ENCODE results near the gene P3H3. TPM values are rescaled to one million over a fixed set of nuclear protein-coding genes. Genes with fewer than 3 reads are reported as not detected.

The P3H3 gene
- total and polyA plus RNA-seq, 4 donors = 0.42 to 1.9 (median 1.6) TPM

GRCh38 chr12:6824085-6824775 is 4.0 kb upstream of the P3H3 start:
- 89% methylated on average over 37 of the region's 37 CpGs for WGBS
- no peaks in the 10 kb centered on the region for H3K9me3 ChIP-seq (ENCODE audit: control insufficient read depth in 4 of 4, low read length in 3 of 4)
- no peak overlapping the region for H3K4me3 ChIP-seq (ENCODE audit: low read depth in 1 of 3, low read length in 3 of 3)
- H3K4me1 ChIP-seq (ENCODE audit: control insufficient read depth in 4 of 4, insufficient read depth in 4 of 4, low read length in 3 of 4) = peaks cover 7 to 44% (median 29%) of the 10 kb centered on the region in 4 donors
- TF ChIP-seq FOXA2 (IDR thresholded peaks at IDR 0.05) (no peak), ATF3 (IDR thresholded peaks at IDR 0.05) (no peak), CTCF (IDR thresholded peaks at IDR 0.05; ENCODE audit: low read depth, low read length, missing input control) (no peak), YY1 (IDR thresholded peaks at IDR 0.05) (no peak), EGR1 (IDR thresholded peaks at IDR 0.05; ENCODE audit: low read depth in 2 of 2) (no peak), ZBTB33 (IDR thresholded peaks at IDR 0.05) (no peak), RAD21 (IDR thresholded peaks at IDR 0.05) (no peak), HNF4A (conservative IDR thresholded peaks at IDR 0.05) (no peak)
- peaks cover 0 to 2% (median 0%) of the 10 kb centered on the region in 4 donors for H3K27me3 ChIP-seq (ENCODE audit: control insufficient read depth in 4 of 4, insufficient read depth in 4 of 4, low read length in 3 of 4)
- no peak overlapping the region for H3K9ac ChIP-seq (ENCODE audit: low read depth in 1 of 2, low read length in 2 of 2)
- H3K27ac ChIP-seq (ENCODE audit: low read depth in 1 of 2, low read length in 2 of 2) = no peak overlapping the region
- H3K36me3 ChIP-seq (ENCODE audit: control insufficient read depth in 4 of 4, insufficient read depth in 3 of 4, low read depth in 1 of 4, low read length in 3 of 4) = no peaks in the 10 kb centered on the region
- no peak for DNase-seq (ENCODE audit: low spot score)

GRCh38 chr12:6824901-6825381 is 3.3 kb upstream of the P3H3 start:
- H3K9me3 ChIP-seq (ENCODE audit: control insufficient read depth in 4 of 4, low read length in 3 of 4) = no peaks in the 10 kb centered on the region
- TF ChIP-seq EGR1 (IDR thresholded peaks at IDR 0.05; ENCODE audit: low read depth in 2 of 2) = no peak
- no peak for TF ChIP-seq YY1 (IDR thresholded peaks at IDR 0.05)
- no peak for TF ChIP-seq SP1 (IDR thresholded peaks at IDR 0.05)
- no peak overlapping the region for H3K4me3 ChIP-seq (ENCODE audit: low read depth in 1 of 3, low read length in 3 of 3)
- peaks cover 0 to 2% (median 0%) of the 10 kb centered on the region in 4 donors for H3K27me3 ChIP-seq (ENCODE audit: control insufficient read depth in 4 of 4, insufficient read depth in 4 of 4, low read length in 3 of 4)
- DNase-seq (ENCODE audit: low spot score) = no peak
- no peaks in the 10 kb centered on the region for H3K36me3 ChIP-seq (ENCODE audit: control insufficient read depth in 4 of 4, insufficient read depth in 3 of 4, low read depth in 1 of 4, low read length in 3 of 4)
- WGBS = 58% methylated on average over 12 of the region's 12 CpGs
- H3K9ac ChIP-seq (ENCODE audit: low read depth in 1 of 2, low read length in 2 of 2) = no peak overlapping the region
- no peak overlapping the region for H3K27ac ChIP-seq (ENCODE audit: low read depth in 1 of 2, low read length in 2 of 2)
- H3K4me1 ChIP-seq (ENCODE audit: control insufficient read depth in 4 of 4, insufficient read depth in 4 of 4, low read length in 3 of 4) = peaks cover 10 to 38% (median 22%) of the 10 kb centered on the region in 4 donors

- WGBS = 15% methylated on average over 19 of the region's 19 CpGs
- Histone ChIP-seq H3K4me3 (ENCODE audit: low read depth in 1 of 3, low read length in 3 of 3) (no peak overlapping the region), H3K27me3 (ENCODE audit: control insufficient read depth in 4 of 4, insufficient read depth in 4 of 4, low read length in 3 of 4) (peaks cover 0 to 2% (median 0%) of the 10 kb centered on the region in 4 donors), H3K36me3 (ENCODE audit: control insufficient read depth in 4 of 4, insufficient read depth in 3 of 4, low read depth in 1 of 4, low read length in 3 of 4) (no peaks in the 10 kb centered on the region), H3K9me3 (ENCODE audit: control insufficient read depth in 4 of 4, low read length in 3 of 4) (no peaks in the 10 kb centered on the region), H3K4me1 (ENCODE audit: control insufficient read depth in 4 of 4, insufficient read depth in 4 of 4, low read length in 3 of 4) (peaks cover 10 to 32% (median 18%) of the 10 kb centered on the region in 4 donors), H3K9ac (ENCODE audit: low read depth in 1 of 2, low read length in 2 of 2) (no peak overlapping the region), H3K27ac (ENCODE audit: low read depth in 1 of 2, low read length in 2 of 2) (no peak overlapping the region)
- peak; percentile 90 for DNase-seq (ENCODE audit: low spot score)
- TF ChIP-seq HNF4A (conservative IDR thresholded peaks at IDR 0.05) (peak in 1 of 2 donors; percentile 17), ATF3 (IDR thresholded peaks at IDR 0.05) (no peak), RXRA (IDR thresholded peaks at IDR 0.05) (no peak), YY1 (IDR thresholded peaks at IDR 0.05) (no peak), CTCF (IDR thresholded peaks at IDR 0.05; ENCODE audit: low read depth, low read length, missing input control) (peak; percentile 94), JUND (IDR thresholded peaks at IDR 0.05) (no peak), RAD21 (IDR thresholded peaks at IDR 0.05) (peak; percentile 95 to 99), NR2F2 (IDR thresholded peaks at IDR 0.05) (no peak), HNF4G (IDR thresholded peaks at IDR 0.05) (no peak), REST (IDR thresholded peaks at IDR 0.05) (peak; percentile 33), EGR1 (IDR thresholded peaks at IDR 0.05; ENCODE audit: low read depth in 2 of 2) (no peak)
Observed at GRCh38 chr12:6825398-6826124, 2.6 kb upstream of the P3H3 start.

Data from liver (tissue), 9 donors.